ENCODE data around the gene GPR156.

DNA sequence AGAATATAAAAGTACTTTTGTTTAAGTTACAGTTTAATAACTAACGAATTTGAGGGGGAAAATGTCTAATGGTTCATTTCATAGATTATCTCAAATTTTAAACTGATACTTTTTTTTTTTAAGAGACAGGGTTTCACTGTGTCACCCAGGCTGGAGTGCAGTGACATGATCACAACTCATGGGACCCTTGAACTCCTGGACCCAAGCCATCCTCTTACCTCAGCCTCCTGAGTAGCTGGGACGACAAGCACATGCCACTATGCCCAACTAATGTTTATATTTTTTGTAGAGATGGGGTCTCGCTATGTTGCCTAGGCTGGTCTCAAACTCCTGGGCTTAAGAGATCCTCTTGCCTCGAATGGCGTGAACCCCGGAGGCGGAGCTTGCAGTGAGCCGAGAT, 47.6 kb upstream of the GPR156 start:
- TF ChIP-seq CTCF (IDR thresholded peaks at IDR 0.05; ENCODE audit: extremely low read depth in 1 of 2, insufficient read depth in 1 of 2, low read depth in 1 of 2, low read length in 2 of 2) (no peak), POLR2A (IDR thresholded peaks at IDR 0.05; ENCODE audit: low read depth, low read length) (no peak), GATA2 (IDR thresholded peaks at IDR 0.05; ENCODE audit: insufficient read depth, insufficient read length, low read depth, low read length) (no peak), POLR2AphosphoS5 (IDR thresholded peaks at IDR 0.05; ENCODE audit: insufficient read depth, low read depth, low read length) (no peak), EZH2 (IDR thresholded peaks at IDR 0.05; ENCODE audit: borderline replicate concordance, low read depth, low read length, severe bottlenecking) (no peak), JUN (IDR thresholded peaks at IDR 0.05; ENCODE audit: borderline replicate concordance, insufficient read depth, insufficient read length, low read depth) (no peak), FOS (IDR thresholded peaks at IDR 0.05; ENCODE audit: borderline replicate concordance, insufficient read depth, low read length) (no peak), MAX (IDR thresholded peaks at IDR 0.05; ENCODE audit: insufficient read depth, insufficient read length) (no peak)

All from endothelial cell of umbilical vein (primary cell).